ENCODE data around the gene GTF2F2.

DNA sequence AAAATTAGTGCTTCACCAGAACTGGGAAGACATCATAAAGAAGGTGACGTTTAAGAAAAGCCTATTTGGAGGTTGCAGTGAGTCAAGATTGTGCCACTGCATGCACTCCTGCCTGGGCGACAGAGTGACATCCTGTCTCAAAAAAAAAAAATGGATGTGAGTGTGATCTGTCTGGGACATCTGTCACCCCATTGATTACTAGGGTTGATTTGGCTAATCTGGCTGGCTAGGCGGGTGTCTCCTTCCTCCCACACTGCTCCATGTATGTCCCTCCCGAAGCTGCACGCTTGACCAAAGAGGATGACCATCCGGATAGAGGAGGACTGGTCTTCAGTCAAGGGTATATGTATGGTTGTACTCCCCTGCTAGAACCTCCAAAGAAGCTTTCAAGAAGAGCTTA, 2.6 kb downstream of the GTF2F2 start:
- TF ChIP-seq POLR2A (IDR thresholded peaks at IDR 0.05) (no peak), POLR2AphosphoS5 (IDR thresholded peaks at IDR 0.05) (no peak), EP300 (IDR thresholded peaks at IDR 0.05) (no peak)
- TF ChIP-seq, protein P1, sequence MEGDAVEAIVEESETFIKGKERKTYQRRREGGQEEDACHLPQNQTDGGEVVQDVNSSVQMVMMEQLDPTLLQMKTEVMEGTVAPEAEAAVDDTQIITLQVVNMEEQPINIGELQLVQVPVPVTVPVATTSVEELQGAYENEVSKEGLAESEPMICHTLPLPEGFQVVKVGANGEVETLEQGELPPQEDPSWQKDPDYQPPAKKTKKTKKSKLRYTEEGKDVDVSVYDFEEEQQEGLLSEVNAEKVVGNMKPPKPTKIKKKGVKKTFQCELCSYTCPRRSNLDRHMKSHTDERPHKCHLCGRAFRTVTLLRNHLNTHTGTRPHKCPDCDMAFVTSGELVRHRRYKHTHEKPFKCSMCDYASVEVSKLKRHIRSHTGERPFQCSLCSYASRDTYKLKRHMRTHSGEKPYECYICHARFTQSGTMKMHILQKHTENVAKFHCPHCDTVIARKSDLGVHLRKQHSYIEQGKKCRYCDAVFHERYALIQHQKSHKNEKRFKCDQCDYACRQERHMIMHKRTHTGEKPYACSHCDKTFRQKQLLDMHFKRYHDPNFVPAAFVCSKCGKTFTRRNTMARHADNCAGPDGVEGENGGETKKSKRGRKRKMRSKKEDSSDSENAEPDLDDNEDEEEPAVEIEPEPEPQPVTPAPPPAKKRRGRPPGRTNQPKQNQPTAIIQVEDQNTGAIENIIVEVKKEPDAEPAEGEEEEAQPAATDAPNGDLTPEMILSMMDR (IDR thresholded peaks at IDR 0.05) = no peak
